Adrenal gland (tissue), 5 donors: ENCODE measurements around the gene TRMT1.

Experiments
- CTCF ChIP-seq, 6 experiments: fragments of 450-650 bp in 4 of 6; fragments of 200-600 bp in 2 of 6; sonication (generic) in 1 of 6; IDR thresholded peaks; 1 replicate in 5 of 6; 2 replicates in 1 of 6; pipeline versions ENCODE4 v1.5.1 to v1.8.0; 2016 to 2021; ENCODE audit warnings: antibody characterized with exemption in 6 of 6, mild to moderate bottlenecking in 2 of 6, moderate library complexity in 1 of 6
- POLR2A ChIP-seq, 2 donors: fragments of 450-650 bp; IDR thresholded peaks; one replicate each; pipeline ENCODE4 v1.6.1; 2017; ENCODE audit warnings: antibody characterized with exemption in 2 of 2, mild to moderate bottlenecking in 2 of 2, moderate library complexity in 1 of 2
- donor health status: DM: no; HTN: no; CAD: no.

- no peak for TF ChIP-seq CTCF (IDR thresholded peaks at IDR 0.05)
- TF ChIP-seq POLR2A (IDR thresholded peaks at IDR 0.05) = no peak
Observed at GRCh38 chr19:13057744-13058143, 58.8 kb downstream of the TRMT1 start.
